MV-4-11 (cell line): ENCODE results near the gene CLEC4C.
"Not testable (repeated sequence)": the region's sequence is repeated elsewhere in the genome, so short reads cannot be mapped to it uniquely, and the experiment has no call there.

Source experiments
- DNase-seq: peaks from one replicate; lab custom pipeline; 2025; lab: John Stamatoyannopoulos, UW

Gene CLEC4C, protein sequence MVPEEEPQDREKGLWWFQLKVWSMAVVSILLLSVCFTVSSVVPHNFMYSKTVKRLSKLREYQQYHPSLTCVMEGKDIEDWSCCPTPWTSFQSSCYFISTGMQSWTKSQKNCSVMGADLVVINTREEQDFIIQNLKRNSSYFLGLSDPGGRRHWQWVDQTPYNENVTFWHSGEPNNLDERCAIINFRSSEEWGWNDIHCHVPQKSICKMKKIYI

DNA sequence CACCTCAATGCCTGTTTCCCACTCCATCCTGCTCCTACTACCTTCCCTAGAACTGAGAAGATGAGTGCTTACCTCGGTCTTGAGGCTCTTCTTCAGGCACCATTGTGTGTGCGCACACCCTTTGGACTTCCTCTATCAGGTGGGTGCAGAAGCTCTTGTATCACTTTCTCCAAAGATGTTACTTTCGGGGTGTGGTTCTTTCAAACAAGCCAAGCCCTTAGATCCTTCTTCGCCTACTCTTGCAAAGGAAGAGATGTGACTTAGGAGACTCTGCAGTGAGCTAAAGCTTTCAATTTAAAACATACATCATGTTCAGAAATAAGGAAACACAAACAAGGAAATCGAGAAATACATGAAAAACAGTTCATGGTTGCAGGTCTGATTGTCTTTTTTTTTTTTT is at the start of gene CLEC4C:
TSS of gene CLEC4C (minus strand) at position 130 of the 400 bp plus-strand sequence. CDS start at position 103, 27 bp downstream.
- peak; percentile 55 for DNase-seq

GRCh38 chr12:7793211-7793610 is 46.0 kb upstream of the CLEC4C start:
- DNase-seq = no peak

DNA sequence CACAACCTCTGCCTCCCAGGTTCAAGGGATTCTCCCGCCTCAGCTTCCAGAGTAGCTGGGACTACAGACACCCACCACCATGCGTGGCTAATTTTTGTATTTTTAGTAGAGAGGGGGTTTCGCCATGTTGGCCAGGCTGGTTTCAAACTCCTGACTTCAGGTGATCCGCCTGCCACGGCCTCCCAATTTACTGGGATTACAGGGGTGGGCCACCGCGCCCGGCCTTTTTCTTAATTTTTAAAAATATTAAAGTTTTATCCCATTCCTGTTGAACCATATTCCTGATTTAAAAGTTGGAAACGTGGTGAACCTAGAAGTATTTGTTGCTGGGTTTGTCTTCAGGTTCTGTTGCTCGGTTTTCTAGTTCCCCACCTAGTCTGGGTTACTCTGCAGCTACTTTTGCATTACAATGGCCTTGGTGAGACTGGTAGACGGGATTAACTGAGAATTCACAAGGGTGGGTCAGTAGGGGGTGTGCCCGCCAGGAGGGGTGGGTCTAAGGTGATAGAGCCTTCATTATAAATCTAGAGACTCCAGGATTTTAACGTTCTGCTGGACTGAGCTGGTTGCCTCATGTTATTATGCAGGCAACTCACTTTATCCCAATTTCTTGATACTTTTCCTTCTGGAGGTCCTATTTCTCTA is 41.8 kb upstream of the CLEC4C start, which contains the start of gene NANOG:
TSS of gene NANOG (plus strand) at position 519 of the 645 bp plus-strand sequence. CDS start 213 bp downstream, outside the sequence.
- DNase-seq = not testable (repeated sequence)

DNA sequence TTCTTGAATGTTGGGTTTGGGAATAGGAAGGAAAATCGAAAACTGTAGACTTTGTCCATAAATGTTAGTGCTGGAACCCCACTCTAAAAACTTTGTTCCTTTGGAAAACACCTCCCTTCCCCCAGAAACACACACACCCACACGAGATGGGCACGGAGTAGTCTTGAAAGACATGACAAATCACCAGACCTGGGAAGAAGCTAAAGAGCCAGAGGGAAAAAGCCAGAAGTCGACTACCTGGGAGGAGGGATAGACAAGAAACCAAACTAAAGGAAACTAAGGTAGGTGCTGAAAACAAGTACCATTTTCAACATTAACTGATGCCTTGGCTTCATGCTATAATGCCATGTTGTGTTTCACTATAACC is 41.1 kb upstream of the CLEC4C start:
- DNase-seq = no peak

GRCh38 chr12:7787574-7788293 is 40.6 kb upstream of the CLEC4C start:
- peak; percentile 88 for DNase-seq

DNA sequence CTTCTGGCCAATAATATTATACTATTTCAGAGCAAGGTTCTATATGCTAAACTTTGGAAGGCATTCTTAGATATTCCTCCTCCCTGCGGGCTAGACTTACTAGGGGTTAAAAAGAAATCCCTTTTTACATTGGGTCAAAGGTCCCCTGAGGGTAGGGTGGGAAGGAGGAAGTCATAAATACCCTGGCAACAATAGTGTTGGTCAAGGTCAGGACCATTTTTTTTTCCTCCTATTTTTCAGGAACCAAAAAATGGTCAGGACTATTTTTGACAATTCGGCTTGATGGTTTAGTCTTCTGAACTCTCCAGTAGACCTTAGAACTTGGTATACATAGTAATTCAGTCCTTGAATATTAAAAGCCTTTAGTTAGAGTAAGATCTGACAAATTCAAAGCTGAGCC is 37.5 kb upstream of the CLEC4C start:
- peak; percentile 16 for DNase-seq

- not testable (repeated sequence) for DNase-seq
Measured at GRCh38 chr12:7783433-7783832, 36.3 kb upstream of the CLEC4C start.

DNA sequence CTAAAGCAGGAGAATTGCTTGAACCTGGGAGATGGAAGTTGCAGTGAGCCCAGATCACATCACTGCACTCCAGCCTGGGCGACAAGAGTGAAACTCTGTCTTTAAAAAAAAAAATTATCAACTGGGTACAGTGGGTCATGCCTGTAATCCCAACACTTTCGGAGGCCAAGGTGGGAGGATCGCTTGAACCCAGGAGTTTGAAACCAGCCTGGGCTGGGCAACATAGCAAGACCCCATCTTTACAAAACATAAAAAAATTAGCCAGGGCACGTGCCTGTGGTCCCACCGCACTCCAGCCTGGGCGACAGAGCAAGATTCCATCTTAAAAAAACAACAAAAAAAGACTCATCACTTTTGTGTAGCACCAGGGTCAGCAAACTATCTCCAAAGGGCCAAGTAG is 34.9 kb upstream of the CLEC4C start:
- no peak for DNase-seq

- no peak for DNase-seq
Measured at GRCh38 chr12:7781274-7781673, 34.1 kb upstream of the CLEC4C start.

- DNase-seq = no peak
Measured at GRCh38 chr12:7769999-7770398, 22.8 kb upstream of the CLEC4C start.

GRCh38 chr12:7758766-7759140 is 11.6 kb upstream of the CLEC4C start:
- no peak for DNase-seq

- DNase-seq = no peak
Measured at GRCh38 chr12:7756993-7757392, 9.8 kb upstream of the CLEC4C start.

GRCh38 chr12:7755668-7756067 is 8.5 kb upstream of the CLEC4C start:
- DNase-seq = not testable (repeated sequence)

DNA sequence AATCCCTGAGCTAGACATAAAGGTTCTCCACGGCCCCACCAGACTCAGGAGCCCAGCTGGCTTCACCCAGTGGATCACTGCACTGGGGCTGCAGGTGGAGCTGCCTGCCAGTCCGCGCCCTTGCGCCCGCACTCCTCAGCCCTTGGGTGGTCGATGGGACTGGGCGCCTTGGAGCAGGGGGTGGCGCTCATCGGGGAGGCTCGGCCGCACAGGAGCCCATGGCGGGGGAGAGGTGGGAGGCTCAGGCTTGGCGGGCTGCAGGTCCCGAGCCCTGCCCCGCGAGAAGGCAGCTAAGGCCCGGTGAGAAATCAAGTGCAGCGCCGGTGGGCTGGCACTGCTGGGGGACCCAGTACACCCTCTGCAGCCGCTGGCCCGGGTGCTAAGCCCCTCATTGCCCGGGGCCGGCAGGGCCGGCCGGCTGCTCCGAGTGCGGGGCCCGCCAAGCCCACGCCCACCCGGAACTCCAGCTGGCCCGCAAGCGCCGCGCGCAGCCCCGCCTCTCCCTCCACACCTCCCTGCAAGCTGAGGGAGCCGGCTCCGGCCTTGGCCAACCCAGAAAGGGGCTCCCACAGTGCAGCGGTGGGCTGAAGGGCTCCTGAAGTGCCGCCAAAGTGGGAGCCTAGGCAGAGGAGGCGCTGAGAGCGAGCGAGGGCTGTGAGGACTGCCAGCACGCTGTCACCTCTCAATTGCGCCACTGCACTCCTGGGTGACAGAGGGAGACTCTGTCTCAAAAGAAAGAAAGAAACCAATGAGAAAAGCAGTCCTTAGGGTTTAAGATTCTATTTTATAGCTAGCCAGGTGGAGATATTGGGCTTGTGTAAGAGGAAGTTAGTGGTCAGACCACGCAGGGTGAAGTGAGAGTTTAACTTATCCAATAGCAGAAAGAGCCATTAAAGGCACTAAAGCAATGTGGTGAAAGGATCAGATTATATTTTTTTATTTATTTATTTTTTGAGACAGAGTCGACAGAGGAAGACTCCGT is 5.1 kb upstream of the CLEC4C start:
- peak; percentile 86 for DNase-seq

DNA sequence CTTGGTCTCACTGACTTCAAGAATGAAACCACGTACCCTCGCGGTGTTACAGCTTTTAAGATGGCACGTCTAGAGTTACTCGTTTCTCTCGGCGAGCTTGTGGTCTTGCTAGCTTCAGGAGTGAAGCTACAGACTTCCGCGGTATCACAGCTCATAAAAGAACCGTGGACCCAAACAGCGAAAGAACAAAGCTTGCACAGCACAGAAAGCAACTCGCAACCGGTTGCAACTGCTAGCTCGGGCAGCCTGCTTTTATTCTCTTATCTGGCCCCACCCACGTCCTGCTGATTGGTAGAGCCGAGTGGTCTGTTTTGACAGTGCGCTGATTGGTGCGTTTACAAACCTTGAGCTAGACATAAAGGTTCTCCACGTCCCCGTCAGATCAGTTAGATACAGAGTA is 4.2 kb upstream of the CLEC4C start:
- peak; percentile 49 for DNase-seq

DNA sequence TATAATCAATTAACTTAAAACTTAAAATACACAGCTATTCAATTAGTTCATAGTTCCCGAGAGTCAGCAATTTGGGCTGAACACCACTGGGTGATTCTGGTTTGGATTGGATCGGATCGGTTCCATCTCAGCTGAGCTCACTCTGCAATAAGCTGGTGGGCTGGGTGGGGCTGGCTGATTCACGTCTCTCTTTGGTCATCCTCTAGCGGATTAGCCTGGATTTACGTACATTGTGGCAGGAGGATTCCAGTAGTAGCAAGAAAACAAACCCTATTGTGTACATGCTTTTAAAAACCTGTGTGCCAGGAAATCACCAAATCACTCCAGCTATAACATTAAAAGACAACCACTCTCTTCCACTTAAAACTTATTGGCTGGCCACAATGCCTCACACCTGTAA is 3.2 kb upstream of the CLEC4C start:
- no peak for DNase-seq

GRCh38 chr12:7749442-7749841 is 2.3 kb upstream of the CLEC4C start:
- peak; percentile 26 for DNase-seq

GRCh38 chr12:7748852-7749251 is 1.7 kb upstream of the CLEC4C start:
- DNase-seq = no peak

- no peak for DNase-seq
Measured at GRCh38 chr12:7732993-7733392, 14.2 kb downstream of the CLEC4C start.

- DNase-seq = no peak
Measured at GRCh38 chr12:7731486-7731885, 15.7 kb downstream of the CLEC4C start.

DNA sequence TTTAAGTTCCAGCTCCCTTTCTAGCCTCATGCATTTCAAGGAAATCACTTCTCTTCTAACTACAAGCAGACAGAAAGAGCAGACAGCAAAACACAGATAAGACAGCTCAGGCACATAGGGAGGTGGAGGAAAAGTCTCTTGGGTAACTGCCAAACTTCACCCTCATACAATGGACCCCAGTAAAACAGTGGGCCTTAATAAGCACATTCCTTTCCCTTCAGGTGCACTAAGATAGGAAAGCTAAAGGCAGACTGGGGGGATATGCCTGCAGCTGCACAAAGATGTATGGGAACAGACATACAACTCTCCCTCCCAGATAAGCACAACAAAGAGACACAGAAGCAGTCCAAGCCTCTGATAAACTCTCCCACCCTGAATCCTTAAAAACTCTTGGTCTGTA is 16.2 kb downstream of the CLEC4C start:
- DNase-seq = not testable (repeated sequence)

- DNase-seq = no peak
Measured at GRCh38 chr12:7729746-7730145, 17.4 kb downstream of the CLEC4C start.
